Head of caudate nucleus (tissue), 42 donors: ENCODE results near the gene NAV3.
A peak's percentile ranks its signal among the peaks of the same experiment; 100 is the strongest.

Experiments
- DNase-seq, 42 donors: peaks; one replicate each; pipeline versions ENCODE4 v3.0.0 to v3.0.0-alpha.2; 2020 to 2021; ENCODE audit warnings: mixed read lengths in 7 of 42
- intact Hi-C: fragments of 100-400 bp; cut with DNase I; formaldehyde crosslinking; loops from one replicate; pipeline ENCODE4 v1.15.0; 2022

Gene NAV3

DNA sequence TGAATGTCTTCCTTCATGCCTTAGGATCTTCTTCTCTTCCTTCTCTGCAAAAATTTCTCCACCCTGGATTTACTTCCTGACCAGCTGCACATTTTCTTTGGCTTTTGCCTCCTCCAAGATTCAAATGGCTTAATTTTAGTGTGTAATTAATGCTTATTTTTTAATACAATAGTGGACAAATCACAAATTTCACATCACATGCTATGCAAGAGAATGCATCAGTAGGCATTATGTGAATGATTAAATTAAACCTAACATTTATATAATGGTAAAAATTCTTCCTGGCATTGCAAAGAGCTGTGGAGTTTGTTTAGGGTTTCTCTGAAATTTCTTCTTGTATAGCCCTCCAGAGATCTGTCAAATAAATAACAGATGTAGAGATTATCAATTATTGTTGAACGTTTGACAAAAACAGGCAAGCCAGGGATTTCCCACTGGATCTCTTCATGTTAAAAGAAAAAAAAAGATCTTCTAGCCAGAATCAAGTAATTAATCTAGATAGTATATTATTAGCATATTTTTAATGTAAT is 84.4 kb downstream of the NAV3 start:
- DNase-seq, result no peak
- intact Hi-C loops, result no loop called here

GRCh38 chr12:77916276-77916675 is 85.6 kb downstream of the NAV3 start:
- intact Hi-C loops, result no loop called here
- DNase-seq, result no peak

GRCh38 chr12:77918046-77918445 is 87.4 kb downstream of the NAV3 start:
- DNase-seq, result no peak

GRCh38 chr12:77919450-77919849 is 88.8 kb downstream of the NAV3 start:
- intact Hi-C loops, result no loop called here
- no peak for DNase-seq

More at GRCh38 chr12:77918046-77918445, 87.4 kb downstream of the NAV3 start:
- intact Hi-C loops, result no loop called here

- DNase-seq, result no peak
- intact Hi-C loops, result loop anchor here (10.0 kb wide), 1 partner anchor 199 kb away; no protein-coding TSS in a partner anchor
These were observed 93.2 kb downstream of the NAV3 start for GRCh38 chr12:77923882-77924281.

DNA sequence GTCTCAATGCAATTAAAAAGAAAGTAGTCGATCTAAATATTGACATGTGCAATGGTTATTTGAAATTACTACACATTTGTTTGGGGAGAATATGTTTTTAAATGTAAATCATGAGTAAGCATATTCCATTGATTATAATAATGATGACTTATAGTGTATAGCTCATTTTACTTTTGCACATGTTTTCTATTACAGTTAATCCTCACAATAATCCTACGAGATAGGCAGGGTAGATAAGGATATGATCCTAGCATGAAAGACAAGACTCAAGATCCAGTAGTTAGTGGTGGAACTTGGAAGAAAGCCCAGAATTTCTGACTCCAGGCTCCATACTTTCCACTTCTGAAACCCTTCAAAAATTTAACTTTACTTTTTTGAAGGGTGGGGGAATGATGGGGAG is 94.0 kb downstream of the NAV3 start:
- no peak for DNase-seq
- intact Hi-C loops, result loop anchor here (10.0 kb wide), 1 partner anchor 200 kb away; no protein-coding TSS in a partner anchor

- peak; percentile 47 to 93 (median 77) for DNase-seq
- intact Hi-C loops, result loop anchor here (10.0 kb wide), 1 partner anchor 201 kb away; no protein-coding TSS in a partner anchor
These were observed 94.9 kb downstream of the NAV3 start for GRCh38 chr12:77925536-77926108.

DNA sequence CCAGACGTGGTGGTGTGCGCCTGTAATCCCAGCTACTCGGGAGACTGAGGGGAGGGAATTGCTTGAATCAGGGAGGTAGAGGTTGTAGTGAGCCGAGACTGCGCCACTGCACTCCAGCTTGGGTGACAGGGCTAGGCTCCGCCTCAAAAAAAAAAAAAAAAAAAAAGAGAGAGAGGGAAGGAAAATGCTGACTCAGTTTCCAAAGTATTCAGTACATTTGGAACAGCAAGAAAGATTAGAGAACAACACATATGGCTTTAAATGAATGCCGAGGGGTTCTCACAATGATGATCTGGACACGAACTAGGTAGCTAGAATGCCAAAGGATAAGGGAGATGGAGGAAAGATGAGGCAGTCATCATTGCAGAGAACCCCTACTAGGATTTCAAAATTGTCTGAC is 97.4 kb downstream of the NAV3 start:
- intact Hi-C loops, result loop anchor here (10.0 kb wide), 1 partner anchor 203 kb away; no protein-coding TSS in a partner anchor
- no peak for DNase-seq

GRCh38 chr12:77932216-77932615 is 101.5 kb downstream of the NAV3 start:
- no peak for DNase-seq
- intact Hi-C loops, result no loop called here

- no peak for DNase-seq
- intact Hi-C loops, result no loop called here
These were observed 107.6 kb downstream of the NAV3 start for GRCh38 chr12:77938301-77938700.

GRCh38 chr12:77940011-77940423 is 109.3 kb downstream of the NAV3 start:
- intact Hi-C loops, result no loop called here
- DNase-seq, result no peak

DNA sequence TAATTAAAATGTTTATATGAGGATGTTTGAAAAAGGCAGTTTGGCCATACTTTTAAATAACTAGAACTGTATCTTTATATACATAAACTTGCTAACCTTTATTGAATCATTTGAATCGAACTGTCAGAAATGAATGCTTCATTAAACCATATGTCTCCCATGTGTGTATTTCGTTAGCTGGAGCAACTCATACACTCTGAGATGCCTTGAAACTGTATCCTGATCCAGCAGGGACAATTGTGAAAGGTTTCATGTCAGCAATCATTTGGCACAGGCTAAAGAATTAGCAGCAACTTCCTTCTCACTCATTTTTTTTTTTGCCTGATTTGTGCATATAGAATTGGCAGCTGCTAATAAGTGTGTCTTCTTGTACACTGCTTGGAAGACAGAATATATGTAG is 109.9 kb downstream of the NAV3 start:
- intact Hi-C loops, result no loop called here
- no peak for DNase-seq

GRCh38 chr12:77941401-77941800 is 110.7 kb downstream of the NAV3 start:
- intact Hi-C loops, result no loop called here
- DNase-seq, result no peak

DNA sequence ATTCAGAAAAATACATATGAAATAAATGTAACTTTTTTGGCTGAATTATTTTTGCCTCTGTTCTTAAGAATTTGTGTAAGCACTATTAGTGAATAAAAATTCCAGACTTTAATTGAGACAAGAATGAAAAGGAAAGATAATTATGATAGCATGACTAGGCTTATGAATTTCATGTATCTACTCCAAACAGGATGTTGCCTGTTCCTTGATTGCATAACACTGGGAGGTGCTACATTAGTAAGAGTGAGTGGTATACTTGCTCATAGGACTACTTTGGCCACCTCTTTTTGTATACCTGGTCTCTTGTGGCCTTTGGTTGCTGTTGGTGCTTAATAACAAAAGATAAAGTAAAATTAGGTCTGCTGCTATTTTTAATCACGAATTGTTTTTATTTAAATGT is 112.8 kb downstream of the NAV3 start:
- intact Hi-C loops, result no loop called here

DNA sequence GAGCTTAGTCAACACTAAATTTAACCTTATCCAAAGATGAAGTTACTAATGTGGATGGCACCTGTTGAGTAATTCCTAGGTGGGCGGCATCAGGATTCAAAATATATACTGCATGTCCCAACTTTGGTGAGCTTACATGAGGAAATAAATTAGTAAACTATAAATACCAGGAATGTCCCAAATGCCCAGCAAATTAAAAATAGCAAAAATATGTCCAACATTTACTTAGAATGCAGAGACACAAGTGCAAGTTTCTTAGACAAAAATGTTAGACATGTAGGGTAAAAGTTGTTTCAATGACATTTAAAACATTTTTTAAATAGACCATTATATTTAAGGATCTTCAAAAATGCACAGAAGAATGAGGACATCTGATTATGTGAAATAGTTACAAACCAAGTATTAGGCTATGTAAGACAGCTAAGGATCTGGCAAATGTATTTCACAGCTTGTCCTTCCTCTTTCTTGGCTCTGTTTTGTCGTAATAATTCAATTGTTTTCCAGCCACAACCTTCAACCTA is 115.9 kb downstream of the NAV3 start:
- DNase-seq, result no peak
- intact Hi-C loops, result no loop called here

More for the DNA sequence above, 112.8 kb downstream of the NAV3 start:
- no peak for DNase-seq

- intact Hi-C loops, result no loop called here
- DNase-seq, result no peak
These were observed 116.6 kb downstream of the NAV3 start for GRCh38 chr12:77947330-77947729.

- no peak for DNase-seq
- intact Hi-C loops, result no loop called here
These were observed 117.1 kb downstream of the NAV3 start for GRCh38 chr12:77947746-77948145.

GRCh38 chr12:77949943-77950342 is 119.2 kb downstream of the NAV3 start:
- intact Hi-C loops, result no loop called here
- no peak for DNase-seq

GRCh38 chr12:77953528-77954205 is 123.0 kb downstream of the NAV3 start:
- no peak for DNase-seq
- intact Hi-C loops, result no loop called here

- intact Hi-C loops, result no loop called here
- no peak for DNase-seq
These were observed 123.5 kb downstream of the NAV3 start for GRCh38 chr12:77954206-77954555.

DNA sequence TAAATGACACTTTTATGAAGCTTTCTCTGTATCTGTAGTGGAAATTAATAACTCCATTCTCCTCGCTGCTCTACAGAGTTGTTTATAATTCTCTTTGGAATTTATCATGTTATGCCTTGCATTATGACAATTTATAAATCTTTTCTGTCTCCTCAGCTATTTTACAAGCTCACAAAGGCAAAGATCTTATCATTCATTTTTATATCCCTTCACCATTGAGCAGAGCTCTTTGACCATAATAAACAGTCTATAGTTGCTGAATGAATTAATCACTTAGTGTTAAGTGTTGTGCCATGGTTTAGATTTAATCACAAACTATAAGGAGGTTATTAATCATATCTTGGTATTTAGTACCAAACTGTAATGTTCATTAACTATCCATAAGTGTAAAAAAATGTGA is 126.4 kb downstream of the NAV3 start:
- DNase-seq, result no peak

More for the DNA sequence above, 126.4 kb downstream of the NAV3 start:
- intact Hi-C loops, result no loop called here
